Ascending aorta (tissue), 2 donors: Measurements from ENCODE around the gene HSPBAP1. TPM values are rescaled to one million over a fixed set of nuclear protein-coding genes. Genes with fewer than 3 reads are reported as not detected.

Experiments used
- DNase-seq, 2 donors: peaks; one replicate each; pipeline ENCODE4 v3.0.0-alpha.2; 2019; ENCODE audit warnings: low spot score in 2 of 2
- H3K27ac ChIP-seq, 2 donors: fragments of 200-600 bp; sonication (generic); one replicate each; pipeline ENCODE4 v1.5.1; 2016 to 2017; ENCODE audit warnings: mild to moderate bottlenecking in 1 of 2
- H3K27me3 ChIP-seq: fragments of 200-600 bp; sonication (generic); one replicate; pipeline ENCODE4 v1.5.1; 2017
- H3K36me3 ChIP-seq, 2 donors: fragments of 200-600 bp; sonication (generic); one replicate each; pipeline ENCODE4 v1.5.1; 2016
- H3K4me1 ChIP-seq, 2 donors: fragments of 200-600 bp; sonication (generic); one replicate each; pipeline ENCODE4 v1.5.1; 2016 to 2017; ENCODE audit warnings: mild to moderate bottlenecking in 1 of 2
- H3K4me3 ChIP-seq, 2 donors: fragments of 200-600 bp; sonication (generic); one replicate each; pipeline ENCODE4 v1.5.1; 2016 to 2017; ENCODE audit warnings: mild to moderate bottlenecking in 1 of 2
- H3K9me3 ChIP-seq, 2 donors: fragments of 200-600 bp; sonication (generic); one replicate each; pipeline ENCODE4 v1.5.1; 2016
- intact Hi-C: fragments of 100-400 bp; cut with DNase I; formaldehyde crosslinking; loops from one replicate; pipeline ENCODE4 v1.15.1; 2023
- total RNA-seq: library from RNA; depleted of rRNA; stranded (reverse); fragments of >200 nt; gene quantifications from one replicate; pipeline ENCODE4 v1.1.0, GENCODE V29; 2016
- TF ChIP-seq, protein P1 (sequence below), 3 experiments: fragments of 200-600 bp in 2 of 3; fragments of 450-650 bp in 1 of 3; sonication (generic) in 2 of 3; IDR thresholded peaks; one replicate each; pipeline ENCODE4 v1.5.1; 2016 to 2019; ENCODE audit warnings: antibody characterized with exemption in 3 of 3, mild to moderate bottlenecking in 1 of 3, moderate library complexity in 1 of 3

Gene HSPBAP1
- total RNA-seq, 1 donor from 2014 or later: 2.4 TPM

DNA sequence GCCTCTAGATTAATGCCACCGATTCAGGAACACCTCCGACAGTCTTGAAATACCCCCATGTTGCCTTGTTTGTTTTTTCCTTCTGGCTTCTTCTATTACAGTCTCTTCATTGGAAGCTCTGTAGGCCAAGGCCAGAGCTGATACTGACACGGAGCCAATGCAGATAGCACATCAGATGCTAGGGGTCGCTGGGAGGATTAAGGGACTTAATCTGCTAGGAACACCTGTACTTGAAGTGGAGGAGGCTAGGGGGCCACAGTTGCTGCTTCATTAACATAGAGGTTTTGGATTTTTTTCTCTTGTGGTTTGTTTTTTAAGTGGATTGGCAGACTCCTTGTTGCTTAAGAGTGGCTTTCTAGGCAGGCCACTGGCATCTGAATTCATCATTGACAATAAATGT is 63.4 kb downstream of the HSPBAP1 start:
- H3K4me3 ChIP-seq: no peak overlapping the region
- H3K4me1 ChIP-seq: no peaks in the 10 kb centered on the region
- intact Hi-C loops: no loop called here
- no peak for DNase-seq
- peaks cover 0 to 21% of the 10 kb centered on the region in 2 donors for H3K36me3 ChIP-seq
- no peaks in the 10 kb centered on the region for H3K27me3 ChIP-seq
- TF ChIP-seq, protein P1, sequence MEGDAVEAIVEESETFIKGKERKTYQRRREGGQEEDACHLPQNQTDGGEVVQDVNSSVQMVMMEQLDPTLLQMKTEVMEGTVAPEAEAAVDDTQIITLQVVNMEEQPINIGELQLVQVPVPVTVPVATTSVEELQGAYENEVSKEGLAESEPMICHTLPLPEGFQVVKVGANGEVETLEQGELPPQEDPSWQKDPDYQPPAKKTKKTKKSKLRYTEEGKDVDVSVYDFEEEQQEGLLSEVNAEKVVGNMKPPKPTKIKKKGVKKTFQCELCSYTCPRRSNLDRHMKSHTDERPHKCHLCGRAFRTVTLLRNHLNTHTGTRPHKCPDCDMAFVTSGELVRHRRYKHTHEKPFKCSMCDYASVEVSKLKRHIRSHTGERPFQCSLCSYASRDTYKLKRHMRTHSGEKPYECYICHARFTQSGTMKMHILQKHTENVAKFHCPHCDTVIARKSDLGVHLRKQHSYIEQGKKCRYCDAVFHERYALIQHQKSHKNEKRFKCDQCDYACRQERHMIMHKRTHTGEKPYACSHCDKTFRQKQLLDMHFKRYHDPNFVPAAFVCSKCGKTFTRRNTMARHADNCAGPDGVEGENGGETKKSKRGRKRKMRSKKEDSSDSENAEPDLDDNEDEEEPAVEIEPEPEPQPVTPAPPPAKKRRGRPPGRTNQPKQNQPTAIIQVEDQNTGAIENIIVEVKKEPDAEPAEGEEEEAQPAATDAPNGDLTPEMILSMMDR (IDR thresholded peaks at IDR 0.05): no peak
- no peak overlapping the region for H3K27ac ChIP-seq
- no peaks in the 10 kb centered on the region for H3K9me3 ChIP-seq

DNA sequence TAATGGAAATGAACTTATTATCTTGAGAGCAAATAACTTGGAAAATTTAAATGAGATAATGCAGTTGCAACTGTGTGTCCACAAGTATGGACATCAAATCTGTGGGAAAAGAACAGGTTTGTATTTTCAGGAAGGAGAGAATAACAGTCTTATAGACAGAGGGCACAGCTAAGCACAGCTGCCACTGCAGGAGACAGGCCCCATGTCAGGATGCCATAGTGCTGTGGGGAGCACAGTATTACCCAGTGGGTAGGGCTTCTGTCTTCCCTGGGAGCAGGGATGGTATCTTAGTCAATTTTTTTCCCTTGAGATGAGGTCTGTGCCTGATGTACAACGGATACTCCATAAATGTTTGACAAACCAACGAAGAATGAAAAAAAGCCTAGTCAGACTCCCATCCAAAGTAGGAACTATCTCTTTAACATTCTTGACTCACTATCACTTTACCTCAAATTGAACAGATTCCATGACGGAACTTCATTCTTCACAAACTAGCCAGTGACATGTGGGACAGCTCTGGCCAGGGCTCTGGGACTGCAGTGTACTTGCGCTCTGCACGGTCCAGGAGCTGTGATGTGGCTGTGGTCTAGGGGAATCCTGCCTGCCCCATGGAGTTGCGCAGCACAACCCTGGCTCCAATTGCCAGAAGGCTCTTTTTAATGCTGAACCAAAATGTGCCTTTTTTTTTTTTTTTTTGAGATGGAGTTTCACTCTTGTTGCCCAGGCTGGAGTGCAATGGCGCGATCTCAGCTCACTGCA is 64.7 kb downstream of the HSPBAP1 start:
- no peaks in the 10 kb centered on the region for H3K27me3 ChIP-seq
- no peaks in the 10 kb centered on the region for H3K4me1 ChIP-seq
- H3K4me3 ChIP-seq: no peak overlapping the region
- TF ChIP-seq, protein P1 (IDR thresholded peaks at IDR 0.05): no peak
- intact Hi-C loops: no loop called here
- H3K36me3 ChIP-seq: peaks cover 0 to 21% of the 10 kb centered on the region in 2 donors
- no peak for DNase-seq
- no peaks in the 10 kb centered on the region for H3K9me3 ChIP-seq
- no peak overlapping the region for H3K27ac ChIP-seq

DNA sequence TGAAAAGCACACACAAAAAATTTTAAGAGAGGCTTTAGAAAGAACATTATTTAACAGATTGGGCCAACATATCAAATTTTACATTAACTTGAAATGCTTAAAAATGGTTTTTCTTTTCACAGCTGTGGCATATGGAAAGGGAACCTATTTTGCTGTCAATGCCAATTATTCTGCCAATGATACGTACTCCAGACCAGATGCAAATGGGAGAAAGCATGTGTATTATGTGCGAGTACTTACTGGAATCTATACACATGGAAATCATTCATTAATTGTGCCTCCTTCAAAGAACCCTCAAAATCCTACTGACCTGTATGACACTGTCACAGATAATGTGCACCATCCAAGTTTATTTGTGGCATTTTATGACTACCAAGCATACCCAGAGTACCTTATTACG is 65.4 kb downstream of the HSPBAP1 start:
- TF ChIP-seq, protein P1 (IDR thresholded peaks at IDR 0.05): no peak
- intact Hi-C loops: no loop called here
- Histone ChIP-seq H3K9me3 (no peaks in the 10 kb centered on the region), H3K27ac (no peak overlapping the region), H3K27me3 (no peaks in the 10 kb centered on the region), H3K36me3 (peaks cover 0 to 21% of the 10 kb centered on the region in 2 donors), H3K4me1 (no peaks in the 10 kb centered on the region), H3K4me3 (no peak overlapping the region)
- no peak for DNase-seq

DNA sequence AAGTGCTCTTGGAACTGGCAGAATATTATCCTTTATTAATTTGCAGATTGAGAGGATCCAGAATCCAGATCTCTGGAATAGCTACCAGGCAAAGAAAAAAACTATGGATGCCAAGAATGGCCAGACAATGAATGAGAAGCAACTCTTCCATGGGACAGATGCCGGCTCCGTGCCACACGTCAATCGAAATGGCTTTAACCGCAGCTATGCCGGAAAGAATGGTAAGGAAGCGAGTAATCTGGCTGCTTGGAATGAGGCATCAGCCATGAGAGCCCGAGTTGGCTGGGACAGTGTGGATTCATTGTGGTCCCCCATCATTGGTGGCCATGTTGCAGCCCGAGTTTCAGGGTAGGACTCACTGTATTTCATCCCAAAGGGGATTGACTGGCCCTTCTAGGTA is 65.9 kb downstream of the HSPBAP1 start:
- peaks cover 0 to 21% of the 10 kb centered on the region in 2 donors for H3K36me3 ChIP-seq
- TF ChIP-seq, protein P1 (IDR thresholded peaks at IDR 0.05): no peak
- no peaks in the 10 kb centered on the region for H3K27me3 ChIP-seq
- H3K4me1 ChIP-seq: no peaks in the 10 kb centered on the region
- intact Hi-C loops: no loop called here
- DNase-seq: no peak
- no peaks in the 10 kb centered on the region for H3K9me3 ChIP-seq
- no peak overlapping the region for H3K4me3 ChIP-seq
- H3K27ac ChIP-seq: no peak overlapping the region

DNA sequence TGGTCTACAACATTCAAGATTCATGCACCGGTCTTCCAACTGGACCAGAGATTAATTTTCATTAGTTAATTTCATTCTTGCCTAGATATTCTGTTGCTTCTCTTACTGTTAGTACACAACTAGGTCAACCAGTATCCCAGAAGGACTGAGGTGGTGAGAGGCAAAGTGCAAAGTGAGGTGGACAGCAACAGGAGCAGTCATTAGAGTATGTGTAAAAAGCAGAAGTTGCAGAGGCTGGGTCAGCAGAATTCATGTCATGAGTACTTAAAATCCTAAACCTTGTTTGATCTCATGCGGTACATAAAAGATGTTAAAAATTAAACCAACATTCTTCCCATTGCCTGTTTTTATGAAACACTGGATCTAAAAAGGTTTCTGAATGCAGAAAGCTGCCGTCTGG is 66.3 kb downstream of the HSPBAP1 start:
- TF ChIP-seq, protein P1 (IDR thresholded peaks at IDR 0.05): no peak
- H3K4me1 ChIP-seq: no peaks in the 10 kb centered on the region
- peaks cover 0 to 21% of the 10 kb centered on the region in 2 donors for H3K36me3 ChIP-seq
- no peaks in the 10 kb centered on the region for H3K9me3 ChIP-seq
- intact Hi-C loops: no loop called here
- no peak overlapping the region for H3K4me3 ChIP-seq
- H3K27ac ChIP-seq: no peak overlapping the region
- DNase-seq: no peak
- H3K27me3 ChIP-seq: no peaks in the 10 kb centered on the region
